ENCODE results near the gene KNOP1. TPM values are rescaled to one million over a fixed set of nuclear protein-coding genes. Genes with fewer than 3 reads are reported as not detected.
A peak's percentile ranks its signal among the peaks of the same experiment; 100 is the strongest.

The KNOP1 gene
- total RNA-seq, 1 donor from 2014 or later = 46.5 TPM

DNA sequence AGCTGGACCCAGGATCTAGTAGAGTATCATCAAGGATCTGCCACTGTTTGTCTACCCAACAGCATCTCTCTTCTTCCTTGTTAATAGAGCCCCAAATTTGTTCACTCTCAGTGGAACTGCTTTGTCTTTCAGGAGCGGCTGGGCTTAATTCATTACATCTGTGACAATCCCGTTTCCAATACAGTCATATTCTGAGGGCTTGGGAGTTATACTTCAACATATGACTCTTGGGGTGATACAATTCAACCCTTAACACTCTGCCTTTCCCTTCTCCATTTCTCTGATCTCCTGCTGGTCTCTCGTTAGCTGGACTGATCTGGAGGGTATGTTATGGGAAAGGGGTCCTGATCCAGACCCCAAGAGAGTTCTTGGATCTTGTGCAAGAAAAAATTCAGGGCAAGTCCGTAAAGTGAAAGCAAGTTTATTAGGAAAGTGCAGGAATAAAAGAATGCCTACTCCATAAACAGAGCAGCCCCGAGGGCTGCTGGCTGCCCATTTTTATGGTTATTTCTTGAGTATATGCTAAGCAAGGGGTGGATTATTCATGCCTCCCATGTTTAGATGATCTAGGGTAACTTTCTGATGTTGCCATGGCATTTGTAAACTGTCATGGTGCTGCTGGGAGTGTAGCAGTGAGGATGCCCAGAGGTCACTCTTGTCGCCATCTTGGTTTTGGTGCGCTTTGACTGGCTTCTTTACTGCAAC lies 42.5 kb upstream of the KNOP1 start:
- Mint-ChIP-seq H3K27ac (no peak overlapping the region), H3K27me3 (ENCODE audit: low read depth) (no peaks in the 10 kb centered on the region), H3K4me3 (no peak overlapping the region), H3K36me3 (no peaks in the 10 kb centered on the region), H3K4me1 (peaks cover 15% of the 10 kb centered on the region), H3K9me3 (no peaks in the 10 kb centered on the region)
- no peak for DNase-seq (ENCODE audit: low spot score in 2 of 2, unreplicated experiment in 2 of 2)
- TF ChIP-seq, protein P1, sequence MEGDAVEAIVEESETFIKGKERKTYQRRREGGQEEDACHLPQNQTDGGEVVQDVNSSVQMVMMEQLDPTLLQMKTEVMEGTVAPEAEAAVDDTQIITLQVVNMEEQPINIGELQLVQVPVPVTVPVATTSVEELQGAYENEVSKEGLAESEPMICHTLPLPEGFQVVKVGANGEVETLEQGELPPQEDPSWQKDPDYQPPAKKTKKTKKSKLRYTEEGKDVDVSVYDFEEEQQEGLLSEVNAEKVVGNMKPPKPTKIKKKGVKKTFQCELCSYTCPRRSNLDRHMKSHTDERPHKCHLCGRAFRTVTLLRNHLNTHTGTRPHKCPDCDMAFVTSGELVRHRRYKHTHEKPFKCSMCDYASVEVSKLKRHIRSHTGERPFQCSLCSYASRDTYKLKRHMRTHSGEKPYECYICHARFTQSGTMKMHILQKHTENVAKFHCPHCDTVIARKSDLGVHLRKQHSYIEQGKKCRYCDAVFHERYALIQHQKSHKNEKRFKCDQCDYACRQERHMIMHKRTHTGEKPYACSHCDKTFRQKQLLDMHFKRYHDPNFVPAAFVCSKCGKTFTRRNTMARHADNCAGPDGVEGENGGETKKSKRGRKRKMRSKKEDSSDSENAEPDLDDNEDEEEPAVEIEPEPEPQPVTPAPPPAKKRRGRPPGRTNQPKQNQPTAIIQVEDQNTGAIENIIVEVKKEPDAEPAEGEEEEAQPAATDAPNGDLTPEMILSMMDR (IDR thresholded peaks at IDR 0.05; ENCODE audit: unreplicated experiment) = no peak

DNA sequence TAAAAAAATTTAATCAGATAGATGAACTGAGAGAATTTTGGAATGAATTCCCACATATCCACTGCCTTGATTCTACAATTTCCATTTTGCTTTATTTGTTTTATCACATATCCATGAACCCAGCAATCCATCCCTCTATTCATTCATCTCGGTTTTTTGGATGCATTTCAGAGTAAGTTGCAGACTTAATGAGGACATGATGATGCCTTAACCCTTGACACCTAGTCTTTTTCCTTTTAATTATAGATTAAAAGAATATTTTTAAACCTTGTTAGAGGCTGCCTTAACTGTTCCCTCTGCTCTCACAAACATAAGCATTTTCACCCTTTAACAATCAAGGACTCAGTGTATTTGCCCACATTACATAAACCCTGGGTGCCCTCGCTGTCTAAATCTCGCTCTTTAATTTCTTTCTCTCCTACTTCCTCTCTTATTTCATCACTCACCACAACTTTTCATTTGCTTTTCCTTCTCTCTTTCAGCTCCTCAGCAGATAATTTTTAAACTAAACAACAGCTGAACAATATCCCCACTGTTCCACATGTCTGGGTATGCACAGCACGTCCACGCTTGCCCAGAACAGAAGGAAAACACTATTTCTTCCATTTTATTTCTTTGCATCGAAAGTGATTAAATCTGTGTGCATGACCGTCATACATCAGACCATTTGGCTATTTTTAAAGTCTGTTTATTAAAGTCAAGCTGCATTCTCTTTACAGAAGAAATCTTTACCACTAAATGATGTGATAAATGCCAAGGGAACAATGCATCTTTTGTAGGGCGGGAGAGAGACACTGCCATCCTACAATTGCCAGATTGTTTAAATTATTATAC lies 40.0 kb upstream of the KNOP1 start:
- peak overlapping the region; percentile 0 for H3K4me3 Mint-ChIP-seq
- no peaks in the 10 kb centered on the region for H3K9me3 Mint-ChIP-seq
- no peaks in the 10 kb centered on the region for H3K36me3 Mint-ChIP-seq
- no peak for DNase-seq (ENCODE audit: low spot score in 2 of 2, unreplicated experiment in 2 of 2)
- no peaks in the 10 kb centered on the region for H3K27me3 Mint-ChIP-seq (ENCODE audit: low read depth)
- TF ChIP-seq, protein P1 (IDR thresholded peaks at IDR 0.05; ENCODE audit: unreplicated experiment) = no peak
- H3K4me1 Mint-ChIP-seq = peaks cover 35% of the 10 kb centered on the region
- H3K27ac Mint-ChIP-seq = peak overlapping the region; percentile 83

DNA sequence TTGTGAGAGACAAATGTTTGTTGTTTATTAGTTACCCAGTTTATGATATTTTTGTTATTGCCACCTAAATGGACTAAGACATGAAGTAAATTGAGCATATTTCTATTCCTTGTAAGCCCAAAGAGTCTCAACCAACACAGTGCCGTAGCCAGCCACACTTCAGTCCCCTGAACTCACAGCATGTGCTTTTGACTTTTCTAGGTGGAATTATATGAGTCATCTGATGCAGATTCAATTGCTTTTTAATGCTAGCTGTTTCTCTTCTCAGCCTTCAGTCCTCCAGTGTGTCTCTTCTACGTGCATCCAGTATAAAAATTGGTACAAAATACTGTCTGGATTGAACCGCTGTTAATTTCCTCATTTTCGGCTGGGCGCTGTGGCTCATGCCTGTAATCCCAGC lies 39.0 kb upstream of the KNOP1 start:
- Mint-ChIP-seq H3K36me3 (no peaks in the 10 kb centered on the region), H3K4me1 (peaks cover 42% of the 10 kb centered on the region), H3K4me3 (no peak overlapping the region), H3K27ac (peak overlapping the region; percentile 1), H3K27me3 (ENCODE audit: low read depth) (no peaks in the 10 kb centered on the region), H3K9me3 (no peaks in the 10 kb centered on the region)
- DNase-seq (ENCODE audit: low spot score in 2 of 2, unreplicated experiment in 2 of 2) = no peak
- TF ChIP-seq, protein P1 (IDR thresholded peaks at IDR 0.05; ENCODE audit: unreplicated experiment) = no peak

DNA sequence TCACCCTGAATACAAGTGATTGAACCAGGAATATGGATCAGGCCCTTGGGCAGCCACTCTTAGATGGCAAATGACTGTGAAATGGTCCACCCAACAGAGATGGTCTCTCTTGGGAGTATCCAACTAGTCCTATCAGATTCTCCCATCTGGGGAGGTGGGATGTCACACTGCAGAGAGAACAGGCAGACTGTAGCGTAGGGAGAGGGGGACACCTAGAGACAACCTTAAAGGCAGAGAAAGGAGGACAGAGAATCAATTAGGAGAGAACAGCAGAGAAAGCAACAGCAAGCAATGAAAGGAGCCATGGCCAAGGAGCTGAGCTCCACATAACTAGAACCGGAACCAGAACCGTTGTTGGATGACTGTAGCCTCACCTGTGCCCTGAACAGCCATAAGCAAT lies 37.2 kb upstream of the KNOP1 start:
- H3K4me3 Mint-ChIP-seq = no peak overlapping the region
- DNase-seq (ENCODE audit: low spot score in 2 of 2, unreplicated experiment in 2 of 2) = no peak
- no peaks in the 10 kb centered on the region for H3K36me3 Mint-ChIP-seq
- no peaks in the 10 kb centered on the region for H3K27me3 Mint-ChIP-seq (ENCODE audit: low read depth)
- TF ChIP-seq, protein P1 (IDR thresholded peaks at IDR 0.05; ENCODE audit: unreplicated experiment) = no peak
- H3K9me3 Mint-ChIP-seq = no peaks in the 10 kb centered on the region
- H3K27ac Mint-ChIP-seq = peak overlapping the region; percentile 37
- H3K4me1 Mint-ChIP-seq = peaks cover 56% of the 10 kb centered on the region

DNA sequence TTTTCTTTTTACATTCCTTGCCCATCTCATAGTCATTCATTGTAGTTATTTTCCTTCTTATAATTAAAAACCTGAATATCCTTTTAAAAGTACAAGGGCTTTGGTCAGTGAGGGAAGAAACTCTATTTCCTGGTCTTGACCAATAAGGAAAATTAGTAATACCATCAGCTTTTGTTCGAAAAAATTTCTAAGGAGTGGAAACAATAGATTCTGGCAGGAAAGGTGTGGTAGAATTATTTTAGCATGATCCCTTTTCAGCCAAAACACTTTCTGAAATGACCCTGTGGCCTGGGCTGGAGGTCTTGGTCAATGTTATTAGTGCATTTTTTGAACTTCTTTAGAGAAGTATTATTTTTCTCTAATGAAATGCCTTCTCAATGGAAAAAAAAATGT lies 36.6 kb upstream of the KNOP1 start:
- Mint-ChIP-seq H3K9me3 (no peaks in the 10 kb centered on the region), H3K36me3 (no peaks in the 10 kb centered on the region), H3K27ac (peak overlapping the region; percentile 83), H3K4me1 (peaks cover 62% of the 10 kb centered on the region), H3K4me3 (no peak overlapping the region), H3K27me3 (ENCODE audit: low read depth) (no peaks in the 10 kb centered on the region)
- DNase-seq (ENCODE audit: low spot score in 2 of 2, unreplicated experiment in 2 of 2) = no peak
- TF ChIP-seq, protein P1 (IDR thresholded peaks at IDR 0.05; ENCODE audit: unreplicated experiment) = no peak
